Osteoblast (primary cell): ENCODE results near the gene CFAP97D1. TPM values are rescaled to one million over a fixed set of nuclear protein-coding genes. Genes with fewer than 3 reads are reported as not detected.

Experiments used
- DNase-seq: peaks from one replicate; pipeline ENCODE4 v3.0.0; 2011; ENCODE audit warnings: low spot score, mixed read lengths; ENCODE audit not compliant: insufficient read length; ENCODE audit errors: missing footprints
- H2AFZ ChIP-seq: 2 replicates; pipeline ENCODE4 v1.6.0; 2011; ENCODE audit warnings: mild to moderate bottlenecking, low read length
- H3K27ac ChIP-seq: 2 replicates; pipeline ENCODE4 v1.5.1; 2011; ENCODE audit warnings: mild to moderate bottlenecking, low read depth, low read length, moderate library complexity
- H3K27me3 ChIP-seq: 2 replicates; pipeline ENCODE4 v1.6.0; 2012; ENCODE audit warnings: mild to moderate bottlenecking, control low read depth, inconsistent platforms, low read length, moderate library complexity; ENCODE audit not compliant: insufficient read depth
- H3K36me3 ChIP-seq: 2 replicates; pipeline ENCODE4 v1.5.1; 2011; ENCODE audit warnings: mild to moderate bottlenecking, low read length, control low read depth, moderate library complexity; ENCODE audit not compliant: insufficient read depth
- H3K4me1 ChIP-seq: 2 replicates; pipeline ENCODE4 v1.5.1; 2011; ENCODE audit warnings: mild to moderate bottlenecking, low read length, control low read depth, moderate library complexity; ENCODE audit not compliant: insufficient read depth
- H3K4me2 ChIP-seq: 2 replicates; pipeline ENCODE4 v1.6.0; 2011; ENCODE audit warnings: mild to moderate bottlenecking, low read length; ENCODE audit not compliant: insufficient read depth
- H3K4me3 ChIP-seq: fragments of 200-600 bp; sonication (generic); 3 replicates; pipeline ENCODE4 v1.5.1; 2012; ENCODE audit warnings: mild to moderate bottlenecking, low read length, inconsistent platforms; ENCODE audit not compliant: insufficient read depth
- H3K79me2 ChIP-seq: 2 replicates; pipeline ENCODE4 v1.6.0; 2012; ENCODE audit warnings: mild to moderate bottlenecking, low read length, control low read depth, inconsistent platforms; ENCODE audit not compliant: insufficient read depth
- H3K9me3 ChIP-seq: 2 replicates; pipeline ENCODE4 v1.5.1; 2011; ENCODE audit warnings: low read depth, low read length, control low read depth
- H4K20me1 ChIP-seq: 2 replicates; pipeline ENCODE4 v1.6.0; 2012; ENCODE audit warnings: mild to moderate bottlenecking, low read length, control low read depth; ENCODE audit not compliant: insufficient read depth
- CTCF ChIP-seq: IDR thresholded peaks from 2 replicates; pipeline ENCODE4 v1.5.1; 2011; ENCODE audit warnings: mild to moderate bottlenecking, low read depth, low read length, moderate library complexity; ENCODE audit errors: extremely low read depth
- total RNA-seq: library from RNA; depleted of rRNA; stranded (reverse); fragments of >200 nt; gene quantifications from 2 replicates; pipeline ENCODE4 v1.2.3, GENCODE V29; 2012

CFAP97D1 gene
- total RNA-seq, 1 donor, result not detected

GRCh38 chr17:43808076-43808475 lies 27.8 kb downstream of the CFAP97D1 start:
- H3K27ac ChIP-seq, result no peak overlapping the region
- TF ChIP-seq CTCF, result no peak

GRCh38 chr17:43809121-43809520 lies 28.9 kb downstream of the CFAP97D1 start:
- no peak for TF ChIP-seq CTCF
- Histone ChIP-seq H3K79me2 (no peaks in the 10 kb centered on the region), H4K20me1 (no peaks in the 10 kb centered on the region), H3K9me3 (no peaks in the 10 kb centered on the region), H3K27me3 (no peaks in the 10 kb centered on the region), H3K27ac (no peak overlapping the region), H3K4me3 (no peak overlapping the region), H3K4me1 (no peaks in the 10 kb centered on the region), H3K36me3 (peaks cover 36% of the 10 kb centered on the region), H2AFZ (no peak overlapping the region), H3K4me2 (no peak overlapping the region)
- DNase-seq, result no peak

More at GRCh38 chr17:43808076-43808475, 27.8 kb downstream of the CFAP97D1 start:
- no peak overlapping the region for H3K4me3 ChIP-seq
- DNase-seq, result no peak
- H3K79me2 ChIP-seq, result no peaks in the 10 kb centered on the region
- H3K36me3 ChIP-seq, result peaks cover 26% of the 10 kb centered on the region
- peaks cover 6% of the 10 kb centered on the region for H3K4me1 ChIP-seq
- H2AFZ ChIP-seq, result no peak overlapping the region
- H4K20me1 ChIP-seq, result no peaks in the 10 kb centered on the region
- no peak overlapping the region for H3K4me2 ChIP-seq
- no peaks in the 10 kb centered on the region for H3K9me3 ChIP-seq
- H3K27me3 ChIP-seq, result no peaks in the 10 kb centered on the region

- TF ChIP-seq CTCF, result no peak
- Histone ChIP-seq H3K4me3 (no peak overlapping the region), H3K27ac (no peak overlapping the region), H3K4me1 (peaks cover 9% of the 10 kb centered on the region), H3K79me2 (no peaks in the 10 kb centered on the region), H3K9me3 (no peaks in the 10 kb centered on the region), H3K36me3 (peaks cover 41% of the 10 kb centered on the region), H3K4me2 (no peak overlapping the region), H2AFZ (no peak overlapping the region), H3K27me3 (no peaks in the 10 kb centered on the region), H4K20me1 (no peaks in the 10 kb centered on the region)
- DNase-seq, result no peak
Measured at GRCh38 chr17:43810226-43810715, 30.0 kb downstream of the CFAP97D1 start.

- TF ChIP-seq CTCF, result no peak
- no peaks in the 10 kb centered on the region for H3K27me3 ChIP-seq
- no peaks in the 10 kb centered on the region for H3K79me2 ChIP-seq
- no peak overlapping the region for H3K4me2 ChIP-seq
- peaks cover 9% of the 10 kb centered on the region for H3K4me1 ChIP-seq
- H4K20me1 ChIP-seq, result no peaks in the 10 kb centered on the region
- H3K4me3 ChIP-seq, result no peak overlapping the region
- no peak overlapping the region for H2AFZ ChIP-seq
- H3K36me3 ChIP-seq, result peaks cover 41% of the 10 kb centered on the region
- H3K27ac ChIP-seq, result no peak overlapping the region
- no peak for DNase-seq
- no peaks in the 10 kb centered on the region for H3K9me3 ChIP-seq
Measured at GRCh38 chr17:43810823-43811222, 30.6 kb downstream of the CFAP97D1 start.
